Glutamatergic neuron (in vitro differentiated cells): ENCODE measurements around the gene RACK1. TPM values are rescaled to one million over a fixed set of nuclear protein-coding genes. Genes with fewer than 3 reads are reported as not detected.

Experiments used
- DNase-seq: peaks from one replicate; pipeline ENCODE4 v3.0.0; 2022
- H3K27ac Mint-ChIP-seq: one replicate; pipeline ENCODE4 v1.8.0; 2020; ENCODE audit warnings: mild to moderate bottlenecking, mixed read lengths, inconsistent platforms; ENCODE audit not compliant: unreplicated experiment
- H3K27me3 Mint-ChIP-seq: one replicate; pipeline ENCODE4 v1.8.0; 2020; ENCODE audit warnings: mild to moderate bottlenecking, moderate library complexity, mixed read lengths, inconsistent platforms; ENCODE audit not compliant: unreplicated experiment
- H3K36me3 Mint-ChIP-seq: one replicate; pipeline ENCODE4 v1.8.0; 2020; ENCODE audit warnings: mild to moderate bottlenecking, mixed read lengths, inconsistent platforms; ENCODE audit not compliant: unreplicated experiment
- H3K4me1 Mint-ChIP-seq: one replicate; pipeline ENCODE4 v1.8.0; 2020; ENCODE audit warnings: mild to moderate bottlenecking, low read depth, mixed read lengths, inconsistent platforms; ENCODE audit not compliant: unreplicated experiment
- H3K4me3 Mint-ChIP-seq: one replicate; pipeline ENCODE4 v1.8.0; 2020; ENCODE audit warnings: mild to moderate bottlenecking, mixed read lengths, inconsistent platforms; ENCODE audit not compliant: unreplicated experiment
- H3K9me3 Mint-ChIP-seq: one replicate; pipeline ENCODE4 v1.8.0; 2020; ENCODE audit warnings: mild to moderate bottlenecking, moderate library complexity, mixed read lengths, inconsistent platforms; ENCODE audit not compliant: unreplicated experiment
- CTCF ChIP-seq: fragments of 200-600 bp; sonication (generic); IDR thresholded peaks from one replicate; pipeline ENCODE4 v1.5.0; 2021; ENCODE audit not compliant: partially characterized antibody, unreplicated experiment
- total RNA-seq: library from RNA; stranded (reverse); fragmentation: NEBNext Ultra II Directional; extraction: Animal tissue kit (Norgen Biotek cat#: 25700); gene quantifications from one replicate; pipeline ENCODE4 v1.2.1, GENCODE V29; 2021; ENCODE audit not compliant: unreplicated experiment

RACK1 gene
- total RNA-seq, 1 donor from 2014 or later = 1,397 TPM

- H3K27ac Mint-ChIP-seq = peak overlapping the region; percentile 17
- no peak for DNase-seq
- peak overlapping the region; percentile 96 for H3K4me3 Mint-ChIP-seq
- TF ChIP-seq CTCF = no peak
- peaks cover 42% of the 10 kb centered on the region for H3K27me3 Mint-ChIP-seq
- H3K36me3 Mint-ChIP-seq = peaks cover 8% of the 10 kb centered on the region
- H3K4me1 Mint-ChIP-seq = peaks cover 6% of the 10 kb centered on the region
- peaks cover 44% of the 10 kb centered on the region for H3K9me3 Mint-ChIP-seq
Observed at GRCh38 chr5:181189962-181190710, 53.6 kb downstream of the RACK1 start.

GRCh38 chr5:181189363-181189961 lies 54.2 kb downstream of the RACK1 start:
- peak overlapping the region; percentile 17 for H3K27ac Mint-ChIP-seq
- H3K4me1 Mint-ChIP-seq = peaks cover 6% of the 10 kb centered on the region
- no peak for TF ChIP-seq CTCF
- peak overlapping the region; percentile 96 for H3K4me3 Mint-ChIP-seq
- H3K27me3 Mint-ChIP-seq = peaks cover 42% of the 10 kb centered on the region
- H3K36me3 Mint-ChIP-seq = peaks cover 8% of the 10 kb centered on the region
- DNase-seq = peak; percentile 62
- peaks cover 44% of the 10 kb centered on the region for H3K9me3 Mint-ChIP-seq

GRCh38 chr5:181188700-181189362 lies 54.9 kb downstream of the RACK1 start:
- DNase-seq = peak; percentile 68
- Mint-ChIP-seq H3K27ac (peak overlapping the region; percentile 88), H3K27me3 (peaks cover 44% of the 10 kb centered on the region), H3K36me3 (peaks cover 8% of the 10 kb centered on the region), H3K9me3 (peaks cover 43% of the 10 kb centered on the region), H3K4me1 (peaks cover 8% of the 10 kb centered on the region), H3K4me3 (peak overlapping the region; percentile 96)
- no peak for TF ChIP-seq CTCF

DNA sequence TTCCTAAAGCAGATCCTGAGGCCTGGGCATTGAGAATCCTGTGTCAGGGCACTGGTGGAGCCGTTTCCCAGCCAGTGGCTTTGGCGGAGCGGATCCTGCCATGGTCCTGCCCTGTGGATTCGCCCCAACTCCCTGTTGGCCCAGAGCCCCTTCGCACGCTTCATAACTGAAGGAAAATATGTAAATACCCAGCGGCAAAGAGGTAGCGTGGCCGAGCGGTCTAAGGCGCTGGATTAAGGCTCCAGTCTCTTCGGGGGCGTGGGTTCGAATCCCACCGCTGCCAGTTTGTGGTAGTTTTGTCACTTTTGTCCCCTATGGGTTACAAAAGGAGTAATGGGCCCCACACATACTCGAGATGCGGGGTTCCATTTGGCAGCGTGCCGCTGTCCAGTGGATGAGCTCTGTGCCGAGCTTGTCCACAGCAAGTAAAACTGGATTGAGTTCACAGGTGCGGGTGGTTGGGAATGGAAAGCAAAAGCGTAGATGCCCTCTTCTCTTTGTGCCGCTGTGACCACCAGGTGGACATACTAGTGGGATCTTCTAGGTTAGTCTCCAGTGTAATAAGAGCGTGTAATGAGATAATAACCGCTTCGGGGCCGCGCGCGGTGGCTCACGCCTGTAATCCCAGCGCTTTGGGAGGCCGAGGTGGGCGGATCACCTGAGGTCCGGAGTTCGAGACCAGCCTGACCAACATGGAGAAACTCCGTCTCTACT lies 56.0 kb downstream of the RACK1 start:
- peak; percentile 48 for TF ChIP-seq CTCF
- peak overlapping the region; percentile 96 for H3K4me3 Mint-ChIP-seq
- H3K27ac Mint-ChIP-seq = peak overlapping the region; percentile 88
- peaks cover 8% of the 10 kb centered on the region for H3K36me3 Mint-ChIP-seq
- H3K9me3 Mint-ChIP-seq = peaks cover 41% of the 10 kb centered on the region
- DNase-seq = peak; percentile 81
- peaks cover 46% of the 10 kb centered on the region for H3K27me3 Mint-ChIP-seq
- peaks cover 8% of the 10 kb centered on the region for H3K4me1 Mint-ChIP-seq
